Thymus (tissue), 11 donors: ENCODE data around the gene TGFBR3. TPM values are rescaled to one million over a fixed set of nuclear protein-coding genes. Genes with fewer than 3 reads are reported as not detected.
"Not testable (repeated sequence)": the region's sequence is repeated elsewhere in the genome, so short reads cannot be mapped to it uniquely, and the experiment has no call there.

Experiments used
- DNase-seq, 9 donors: peaks; one replicate each; pipeline ENCODE4 v3.0.0-alpha.2; 2013; ENCODE audit warnings: low spot score in 9 of 9, low read depth in 6 of 9, missing footprints in 1 of 9
- H3K27ac ChIP-seq, 2 donors: one replicate each; pipeline ENCODE4 v1.5.1; 2013; ENCODE audit warnings: control low read depth in 1 of 2, low read depth in 1 of 2, low read length in 1 of 2, mild to moderate bottlenecking in 1 of 2, moderate library complexity in 1 of 2
- H3K27me3 ChIP-seq, 2 donors: one replicate each; pipeline ENCODE4 v1.5.1; 2013; ENCODE audit warnings: low read length in 1 of 2; ENCODE audit not compliant: control insufficient read depth in 2 of 2, insufficient read depth in 1 of 2
- H3K36me3 ChIP-seq, 2 donors: one replicate each; pipeline ENCODE4 v1.5.1; 2013; ENCODE audit warnings: low read length in 1 of 2, mild to moderate bottlenecking in 1 of 2, moderate library complexity in 1 of 2; ENCODE audit not compliant: control insufficient read depth in 2 of 2, insufficient read depth in 2 of 2
- H3K4me1 ChIP-seq, 2 donors: one replicate each; pipeline ENCODE4 v1.5.1; 2013; ENCODE audit warnings: low read length in 2 of 2; ENCODE audit not compliant: control insufficient read depth in 2 of 2, insufficient read depth in 2 of 2
- H3K4me3 ChIP-seq, 2 donors: one replicate each; pipeline ENCODE4 v1.5.1; 2013; ENCODE audit warnings: low read length in 2 of 2, control low read depth in 1 of 2, mild to moderate bottlenecking in 1 of 2
- H3K9me3 ChIP-seq, 2 donors: one replicate each; pipeline ENCODE4 v1.5.1; 2013; ENCODE audit warnings: low read length in 1 of 2, mild to moderate bottlenecking in 1 of 2; ENCODE audit not compliant: control insufficient read depth in 2 of 2, insufficient read depth in 1 of 2
- WGBS: extraction: QIAGEN DNeasy Blood & Tissue Kit; methylation state at CpG from one replicate; pipeline ENCODE4 v1.1.7; 2013; 5-methylcytosine and 5-hydroxymethylcytosine counted together
- polyA plus RNA-seq: library from polyadenylated mRNA; stranded (reverse); fragments of 200-250 nt; gene quantifications from one replicate; pipeline ENCODE4 v1.2.3, GENCODE V29; 2013
- total RNA-seq: library from RNA; stranded (reverse); fragments of 120-200 nt; gene quantifications from one replicate; pipeline ENCODE4 v1.2.4, GENCODE V29; 2013
- donor health status: healthy.

Gene TGFBR3
- total and polyA plus RNA-seq, 2 donors: 5.4 to 10.1 TPM

DNA sequence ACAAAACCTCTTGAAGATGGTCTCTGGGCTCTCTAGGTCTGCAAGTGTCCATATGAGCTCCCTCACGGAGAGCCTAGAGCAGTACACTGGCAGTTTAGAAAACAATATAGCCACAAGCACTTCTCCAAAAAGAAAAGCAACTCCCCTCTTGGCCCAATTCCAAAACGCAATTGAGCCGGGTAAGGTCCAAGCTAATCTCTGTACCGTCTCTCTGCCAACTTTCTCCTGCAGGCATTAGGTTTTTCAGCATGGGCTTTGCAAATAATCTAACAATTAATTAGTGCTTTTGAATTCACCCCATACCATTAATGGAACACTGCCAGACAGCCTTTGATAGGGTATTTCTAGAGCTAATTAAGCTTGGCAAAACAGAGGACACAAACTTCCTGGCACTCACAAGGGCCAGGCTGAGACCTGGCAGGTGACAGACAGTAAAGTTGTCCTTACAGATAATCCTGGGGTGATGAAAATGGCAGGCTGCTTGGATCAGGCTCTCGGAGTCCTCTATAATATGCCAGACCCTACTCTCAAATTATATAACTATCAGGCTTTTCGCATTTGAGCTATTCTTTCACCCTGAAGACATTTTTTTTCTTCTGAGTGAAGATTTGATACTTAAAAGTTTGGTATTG, 39.8 kb downstream of the TGFBR3 start:
- no peaks in the 10 kb centered on the region for H3K27me3 ChIP-seq
- H3K4me1 ChIP-seq: no peaks in the 10 kb centered on the region
- no peak for DNase-seq
- H3K27ac ChIP-seq: no peak overlapping the region
- 41% methylated on average over 6 of the region's 6 CpGs for WGBS
- no peak overlapping the region for H3K4me3 ChIP-seq
- no peaks in the 10 kb centered on the region for H3K9me3 ChIP-seq
- H3K36me3 ChIP-seq: no peaks in the 10 kb centered on the region

DNA sequence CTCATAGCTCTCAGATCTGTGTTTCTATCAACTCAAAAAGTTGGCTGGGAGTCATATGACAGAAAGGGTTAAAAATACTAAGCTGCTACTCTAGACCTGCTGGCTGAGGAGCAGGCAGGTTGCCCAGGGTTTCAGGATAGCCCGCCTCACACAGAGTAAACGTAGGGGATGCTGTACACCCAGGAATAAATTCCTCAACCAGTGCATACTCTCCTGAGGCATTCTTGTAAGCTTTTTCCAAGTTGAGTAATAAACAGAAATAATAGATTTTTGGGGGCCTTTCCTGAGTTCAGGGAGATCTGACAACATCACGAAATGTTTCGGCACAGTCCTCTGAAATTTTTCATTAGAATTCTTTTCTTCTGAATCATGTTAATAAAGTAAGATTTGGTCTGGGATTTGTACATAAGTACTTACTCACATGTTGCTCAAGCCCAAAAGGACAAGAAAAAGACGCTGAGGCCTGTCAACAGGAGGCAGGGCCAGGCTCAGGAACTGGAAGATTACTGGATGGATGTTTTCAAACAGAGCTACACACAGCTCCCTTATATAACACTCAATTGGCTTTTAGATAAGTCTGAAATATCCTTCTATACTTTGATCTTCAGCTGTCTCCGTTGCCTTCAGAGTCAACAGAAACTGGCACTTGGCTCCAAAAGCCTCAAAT, 41.0 kb downstream of the TGFBR3 start:
- Histone ChIP-seq H3K27ac (no peak overlapping the region), H3K36me3 (no peaks in the 10 kb centered on the region), H3K4me1 (no peaks in the 10 kb centered on the region), H3K4me3 (no peak overlapping the region), H3K9me3 (no peaks in the 10 kb centered on the region), H3K27me3 (no peaks in the 10 kb centered on the region)
- WGBS: 86% methylated on average over 6 of the region's 6 CpGs
- no peak for DNase-seq

DNA sequence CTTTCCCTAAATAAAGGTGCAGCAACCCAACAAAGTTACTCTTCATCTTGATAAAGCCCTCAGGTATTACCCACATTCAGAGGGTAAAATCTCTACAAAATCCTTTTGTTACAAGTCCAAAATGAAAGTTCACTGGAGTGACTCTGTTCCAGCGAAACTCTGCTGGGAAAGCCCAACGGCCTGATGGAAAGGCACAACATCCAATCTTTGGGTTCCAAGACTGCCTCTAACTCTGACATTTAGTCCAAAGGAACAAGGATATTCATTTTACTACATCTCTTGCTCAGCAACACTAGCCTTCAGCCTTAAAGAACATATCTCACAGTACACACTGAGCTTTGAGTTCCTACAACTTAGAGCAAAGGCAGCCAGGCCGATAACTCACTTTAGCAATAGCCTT, 42.1 kb downstream of the TGFBR3 start:
- no peak overlapping the region for H3K4me3 ChIP-seq
- H3K27me3 ChIP-seq: no peaks in the 10 kb centered on the region
- no peak for DNase-seq
- WGBS: 94% methylated on average over 3 of the region's 3 CpGs
- no peaks in the 10 kb centered on the region for H3K36me3 ChIP-seq
- H3K9me3 ChIP-seq: no peaks in the 10 kb centered on the region
- no peaks in the 10 kb centered on the region for H3K4me1 ChIP-seq
- H3K27ac ChIP-seq: no peak overlapping the region

DNA sequence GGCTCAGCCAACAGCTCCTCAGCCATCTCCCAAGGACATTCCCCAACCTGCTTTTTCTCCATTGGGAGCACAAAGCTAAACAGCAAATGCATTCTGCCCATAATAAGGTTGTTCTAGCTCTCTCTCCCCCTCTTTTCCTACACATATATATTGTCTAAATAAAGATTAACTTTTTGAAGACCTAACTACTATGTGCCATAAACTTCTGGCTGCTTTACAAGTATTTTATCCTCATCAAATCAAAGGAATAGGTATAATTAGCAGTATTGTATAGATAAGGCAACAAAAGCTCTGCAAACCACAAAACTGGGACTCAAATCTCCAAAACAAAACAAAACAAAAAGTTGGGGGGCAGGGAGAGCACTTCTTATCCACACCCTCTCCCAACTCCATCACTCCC, 43.4 kb downstream of the TGFBR3 start:
- H3K36me3 ChIP-seq: no peaks in the 10 kb centered on the region
- H3K4me3 ChIP-seq: no peak overlapping the region
- H3K9me3 ChIP-seq: no peaks in the 10 kb centered on the region
- H3K4me1 ChIP-seq: no peaks in the 10 kb centered on the region
- no peaks in the 10 kb centered on the region for H3K27me3 ChIP-seq
- H3K27ac ChIP-seq: no peak overlapping the region
- DNase-seq: no peak

DNA sequence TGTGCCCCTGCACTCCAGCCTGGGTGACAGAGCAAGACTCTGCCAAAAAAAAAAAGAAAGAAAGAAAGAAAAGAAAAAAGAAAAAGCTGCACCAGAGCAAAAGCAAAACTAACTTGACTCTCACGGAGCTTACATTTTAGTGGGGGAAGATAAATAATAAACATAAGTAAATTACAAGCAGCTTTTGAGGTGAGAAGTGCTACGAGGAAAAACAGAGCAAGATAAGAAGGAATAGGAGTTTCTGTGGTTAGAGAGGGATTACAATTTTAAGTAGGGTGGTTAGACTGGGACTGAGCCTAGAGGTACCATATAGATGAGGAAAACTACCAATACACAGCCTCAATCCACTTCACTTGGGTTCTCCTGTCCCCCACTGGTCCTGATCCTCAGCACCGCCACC, 43.9 kb downstream of the TGFBR3 start:
- DNase-seq: no peak
- Histone ChIP-seq H3K4me1 (no peaks in the 10 kb centered on the region), H3K4me3 (no peak overlapping the region), H3K27ac (no peak overlapping the region), H3K9me3 (no peaks in the 10 kb centered on the region), H3K27me3 (no peaks in the 10 kb centered on the region), H3K36me3 (no peaks in the 10 kb centered on the region)
- 94% methylated on average over 3 of the region's 3 CpGs for WGBS

DNA sequence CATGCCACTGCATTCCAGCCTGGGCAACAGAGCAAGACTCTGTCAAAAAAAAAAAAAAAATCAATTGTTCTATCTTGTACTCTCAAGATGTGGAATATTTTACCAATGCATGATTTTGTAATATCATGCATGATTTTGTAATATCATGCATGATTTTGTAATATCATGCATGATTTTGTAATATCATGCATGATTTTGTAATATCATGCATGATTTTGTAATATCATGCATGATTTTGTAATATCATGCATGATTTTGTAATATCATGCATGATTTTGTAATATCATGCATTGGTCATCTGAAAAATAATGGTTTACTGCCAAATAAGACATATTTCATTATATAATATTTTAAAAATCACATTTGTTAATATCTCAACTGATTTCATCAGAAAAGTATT, 45.7 kb downstream of the TGFBR3 start:
- not testable (repeated sequence) for H3K4me1 ChIP-seq

DNA sequence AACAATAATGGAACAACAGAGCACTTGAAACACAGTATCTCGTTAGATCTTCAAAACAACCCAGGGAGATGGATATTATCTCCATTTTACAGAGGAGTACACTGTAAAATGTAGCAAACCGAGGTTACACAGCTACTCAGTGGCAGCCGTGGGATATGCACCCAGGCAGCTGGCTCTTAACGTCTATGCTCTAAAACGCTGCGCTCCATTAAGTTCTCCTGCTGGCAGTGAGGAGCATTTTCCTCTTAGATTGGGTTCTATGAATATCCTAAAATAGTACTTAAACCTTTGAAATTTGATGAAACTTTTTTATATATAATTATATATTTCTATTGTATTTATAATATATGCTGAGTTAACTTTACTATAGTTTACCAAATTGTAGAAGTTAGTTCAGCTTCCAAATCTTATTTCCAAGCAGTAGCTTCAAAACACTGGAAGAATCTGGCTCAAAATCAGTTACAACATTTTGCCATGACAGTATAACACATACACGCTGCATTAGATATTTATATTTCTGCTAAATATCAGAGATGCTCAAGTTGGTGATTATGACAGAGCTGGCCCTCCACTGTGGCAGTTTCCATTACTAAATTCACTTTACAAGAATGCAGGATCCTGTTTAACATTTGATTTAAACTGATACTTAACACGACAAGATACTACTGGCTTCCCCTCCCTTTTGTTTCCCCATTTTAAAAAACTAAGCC, 49.5 kb downstream of the TGFBR3 start:
- Histone ChIP-seq H3K36me3 (no peaks in the 10 kb centered on the region), H3K4me3 (no peak overlapping the region), H3K9me3 (no peaks in the 10 kb centered on the region), H3K4me1 (no peaks in the 10 kb centered on the region), H3K27me3 (no peaks in the 10 kb centered on the region), H3K27ac (no peak overlapping the region)
- 95% methylated on average over 8 of the region's 8 CpGs for WGBS
- DNase-seq: no peak

More for the DNA sequence above, 45.7 kb downstream of the TGFBR3 start:
- H3K27ac ChIP-seq, H3K36me3 ChIP-seq, H3K27me3 ChIP-seq, H3K4me3 ChIP-seq, DNase-seq, H3K9me3 ChIP-seq: not testable (repeated sequence)

DNA sequence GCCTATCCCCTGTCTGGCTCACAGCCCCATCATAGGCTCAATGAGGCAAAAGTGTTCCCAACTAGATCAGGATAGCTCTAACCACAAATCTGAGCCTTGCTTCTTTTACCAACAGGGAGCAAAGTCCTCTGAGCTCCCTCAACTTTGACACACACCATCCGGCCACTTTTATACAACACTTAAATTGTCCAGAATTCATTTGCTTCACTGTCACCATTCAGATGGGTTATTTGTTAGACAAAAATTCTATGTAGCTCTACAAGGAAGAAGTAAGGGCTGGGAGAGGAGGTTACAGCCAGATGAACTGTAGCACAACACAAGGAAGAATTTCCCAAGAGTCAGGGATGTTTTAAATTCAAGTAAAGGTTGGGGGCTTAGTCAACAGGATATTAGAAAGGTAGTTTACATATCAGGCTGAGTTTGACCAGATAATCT, 50.8 kb downstream of the TGFBR3 start:
- H3K36me3 ChIP-seq: no peaks in the 10 kb centered on the region
- peaks cover 0 to 9% of the 10 kb centered on the region in 2 donors for H3K4me1 ChIP-seq
- H3K4me3 ChIP-seq: no peak overlapping the region
- WGBS: 100% methylated on average over 1 of the region's 1 CpG
- H3K9me3 ChIP-seq: no peaks in the 10 kb centered on the region
- no peak overlapping the region for H3K27ac ChIP-seq
- DNase-seq: no peak
- H3K27me3 ChIP-seq: no peaks in the 10 kb centered on the region

DNA sequence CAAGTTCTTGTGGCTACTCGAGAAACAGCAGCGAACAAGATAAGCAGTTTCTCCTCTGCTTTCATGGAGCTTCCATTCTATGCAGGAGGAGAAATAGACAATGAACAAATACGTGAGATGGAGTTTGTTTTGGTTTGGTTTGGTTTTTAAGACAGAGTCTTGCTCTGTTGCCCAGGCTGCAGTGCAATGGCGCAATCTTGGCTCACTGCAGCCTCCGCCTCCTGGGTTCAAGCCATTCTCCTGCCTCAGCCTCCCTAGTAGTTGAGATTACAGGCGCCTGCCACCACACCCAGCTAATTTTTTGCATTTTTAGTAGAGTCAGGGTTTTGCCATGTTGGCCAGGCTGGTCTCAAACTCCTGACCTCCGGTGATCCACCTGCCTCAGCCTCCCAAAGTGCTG, 51.4 kb downstream of the TGFBR3 start:
- not testable (repeated sequence) for H3K9me3 ChIP-seq, H3K27ac ChIP-seq, DNase-seq, H3K4me3 ChIP-seq, H3K36me3 ChIP-seq, H3K4me1 ChIP-seq, H3K27me3 ChIP-seq
- WGBS: 98% methylated on average over 7 of the region's 7 CpGs
